Measurements from ENCODE around the gene USHBP1.

- no peak for TF ChIP-seq POU2F2 (IDR thresholded peaks at IDR 0.05; ENCODE audit: low read depth, low read length)
- no peak for TF ChIP-seq POLR2AphosphoS5 (IDR thresholded peaks at IDR 0.05; ENCODE audit: low read depth, low read length)
These were observed 26.5 kb downstream of the USHBP1 start for GRCh38 chr19:17237747-17238706.

Data from GM12891 (cell line).